WTC11 (cell line): ENCODE results near the gene GABBR2.

Experiments
- CTCF ChIP-seq: fragments of 200-600 bp; IDR thresholded peaks from 2 replicates; pipeline ENCODE4 v1.8.0; 2022; ENCODE audit warnings: antibody characterized with exemption
- FOXJ3 ChIP-seq: sonication (generic); formaldehyde crosslinking; IDR thresholded peaks from 2 replicates; pipeline ENCODE4 v1.9.0; 2021; ENCODE audit warnings: missing genetic modification reagents, mild to moderate bottlenecking, borderline replicate concordance
- SP1 ChIP-seq: sonication (generic); formaldehyde crosslinking; conservative IDR thresholded peaks from 2 replicates; pipeline ENCODE4 v1.8.1; 2022; ENCODE audit warnings: missing genetic modification reagents
- TCF7 ChIP-seq: sonication (generic); formaldehyde crosslinking; IDR thresholded peaks from 2 replicates; pipeline ENCODE4 v1.8.0; 2022; ENCODE audit warnings: mild to moderate bottlenecking, low read depth, missing genetic modification reagents, moderate library complexity

- TF ChIP-seq CTCF (no peak), FOXJ3 (no peak), TCF7 (no peak), SP1 (CRISPR knock-in tag) (no peak)
Observed at GRCh38 chr9:98259791-98260190, 448.9 kb downstream of the GABBR2 start.
